ENCODE measurements around the gene ARRDC3.
"Not testable (repeated sequence)": the region's sequence is repeated elsewhere in the genome, so short reads cannot be mapped to it uniquely, and the experiment has no call there.

Gene ARRDC3

GRCh38 chr5:91341154-91341553, 42.0 kb downstream of the ARRDC3 start:
- Histone ChIP-seq H4K20me1 (no peaks in the 10 kb centered on the region), H3K4me3 (no peak overlapping the region), H3K4me2 (no peak overlapping the region), H3K27me3 (no peaks in the 10 kb centered on the region), H3K4me1 (peaks cover 8% of the 10 kb centered on the region), H3K36me3 (no peaks in the 10 kb centered on the region), H3K9me3 (peaks cover 14% of the 10 kb centered on the region), H3K9ac (no peak overlapping the region), H3K27ac (no peak overlapping the region)
- TF ChIP-seq Cebpa-rat (IDR thresholded peaks at IDR 0.05) = no peak

GRCh38 chr5:91340532-91340931, 42.6 kb downstream of the ARRDC3 start:
- TF ChIP-seq Cebpa-rat (IDR thresholded peaks at IDR 0.05) = no peak
- Histone ChIP-seq H4K20me1 (no peaks in the 10 kb centered on the region), H3K36me3 (no peaks in the 10 kb centered on the region), H3K4me3 (no peak overlapping the region), H3K27ac (no peak overlapping the region), H3K9me3 (peaks cover 14% of the 10 kb centered on the region), H3K27me3 (no peaks in the 10 kb centered on the region), H3K4me2 (no peak overlapping the region), H3K9ac (no peak overlapping the region), H3K4me1 (peaks cover 5% of the 10 kb centered on the region)

- Histone ChIP-seq H3K4me3 (no peak overlapping the region), H3K4me1 (no peaks in the 10 kb centered on the region), H3K4me2 (no peak overlapping the region), H4K20me1 (no peaks in the 10 kb centered on the region), H3K36me3 (no peaks in the 10 kb centered on the region), H3K27ac (no peak overlapping the region), H3K27me3 (no peaks in the 10 kb centered on the region), H3K9ac (no peak overlapping the region), H3K9me3 (peaks cover 9% of the 10 kb centered on the region)
- TF ChIP-seq Cebpa-rat (IDR thresholded peaks at IDR 0.05) = no peak
These were observed 43.9 kb downstream of the ARRDC3 start for GRCh38 chr5:91339063-91339705.

- Histone ChIP-seq H4K20me1 (no peaks in the 10 kb centered on the region), H3K9me3 (no peaks in the 10 kb centered on the region), H3K27ac (no peak overlapping the region), H3K4me2 (no peak overlapping the region), H3K4me1 (no peaks in the 10 kb centered on the region), H3K36me3 (no peaks in the 10 kb centered on the region), H3K27me3 (no peaks in the 10 kb centered on the region), H3K9ac (no peak overlapping the region), H3K4me3 (no peak overlapping the region)
- TF ChIP-seq Cebpa-rat (IDR thresholded peaks at IDR 0.05) = no peak
These were observed 50.7 kb downstream of the ARRDC3 start for GRCh38 chr5:91332267-91333045.

- no peak overlapping the region for H3K4me3 ChIP-seq
- no peaks in the 10 kb centered on the region for H4K20me1 ChIP-seq
- H3K9me3 ChIP-seq = no peaks in the 10 kb centered on the region
- H3K9ac ChIP-seq = no peak overlapping the region
- no peak for TF ChIP-seq Cebpa-rat (IDR thresholded peaks at IDR 0.05)
- H3K4me2 ChIP-seq = no peak overlapping the region
- H3K4me1 ChIP-seq = no peaks in the 10 kb centered on the region
- H3K27ac ChIP-seq = no peak overlapping the region
- H3K27me3 ChIP-seq = no peaks in the 10 kb centered on the region
- H3K36me3 ChIP-seq = no peaks in the 10 kb centered on the region
These were observed 51.4 kb downstream of the ARRDC3 start for GRCh38 chr5:91331705-91332104.

- Histone ChIP-seq H3K36me3 (no peaks in the 10 kb centered on the region), H4K20me1 (no peaks in the 10 kb centered on the region), H3K9me3 (no peaks in the 10 kb centered on the region), H3K9ac (no peak overlapping the region), H3K27me3 (no peaks in the 10 kb centered on the region), H3K27ac (no peak overlapping the region), H3K4me2 (no peak overlapping the region), H3K4me3 (no peak overlapping the region), H3K4me1 (no peaks in the 10 kb centered on the region)
- TF ChIP-seq Cebpa-rat (IDR thresholded peaks at IDR 0.05) = no peak
These were observed 53.8 kb downstream of the ARRDC3 start for GRCh38 chr5:91329283-91329682.

GRCh38 chr5:91328743-91329142, 54.4 kb downstream of the ARRDC3 start:
- Histone ChIP-seq H3K36me3 (no peaks in the 10 kb centered on the region), H3K27ac (no peak overlapping the region), H3K4me2 (no peak overlapping the region), H3K27me3 (no peaks in the 10 kb centered on the region), H3K4me3 (no peak overlapping the region), H4K20me1 (no peaks in the 10 kb centered on the region), H3K4me1 (no peaks in the 10 kb centered on the region), H3K9me3 (no peaks in the 10 kb centered on the region), H3K9ac (no peak overlapping the region)
- TF ChIP-seq Cebpa-rat (IDR thresholded peaks at IDR 0.05) = no peak

- H3K9ac ChIP-seq, H3K27ac ChIP-seq, H4K20me1 ChIP-seq, H3K36me3 ChIP-seq, H3K27me3 ChIP-seq, H3K4me3 ChIP-seq, H3K9me3 ChIP-seq, H3K4me1 ChIP-seq: not testable (repeated sequence)
- H3K4me2 ChIP-seq = 0 out of 2 replicates have a peak overlapping the region, but pooled peaks have one; percentile 8
These were observed 60.1 kb downstream of the ARRDC3 start for GRCh38 chr5:91322981-91323380.

GRCh38 chr5:91319667-91320066, 63.5 kb downstream of the ARRDC3 start:
- Histone ChIP-seq H3K27me3 (no peaks in the 10 kb centered on the region), H3K4me2 (no peak overlapping the region), H3K36me3 (no peaks in the 10 kb centered on the region), H3K27ac (no peak overlapping the region), H3K4me3 (no peak overlapping the region), H3K4me1 (peaks cover 24% of the 10 kb centered on the region), H3K9ac (no peak overlapping the region), H4K20me1 (no peaks in the 10 kb centered on the region), H3K9me3 (no peaks in the 10 kb centered on the region)
- TF ChIP-seq Cebpa-rat (IDR thresholded peaks at IDR 0.05) = no peak

GRCh38 chr5:91318724-91319123, 64.4 kb downstream of the ARRDC3 start:
- TF ChIP-seq Cebpa-rat (IDR thresholded peaks at IDR 0.05) = no peak
- Histone ChIP-seq H3K9me3 (no peaks in the 10 kb centered on the region), H3K27ac (no peak overlapping the region), H3K4me2 (no peak overlapping the region), H3K9ac (no peak overlapping the region), H3K4me1 (peaks cover 33% of the 10 kb centered on the region), H3K36me3 (no peaks in the 10 kb centered on the region), H3K27me3 (no peaks in the 10 kb centered on the region), H3K4me3 (no peak overlapping the region), H4K20me1 (no peaks in the 10 kb centered on the region)

All from BLaER1 (cell line).